GM19467 (cell line): ENCODE results near the gene PHETA2.
"Not testable (repeated sequence)": the region's sequence is repeated elsewhere in the genome, so short reads cannot be mapped to it uniquely, and the experiment has no call there.

ENCODE experiments used
- ATAC-seq: cut with Tn5 transposase; IDR thresholded peaks from one replicate; pipeline ENCODE4 v1.9.1; 2021; ENCODE audit warnings: mild to moderate bottlenecking, moderate library complexity; ENCODE audit not compliant: unreplicated experiment

The PHETA2 gene

GRCh38 chr22:42069801-42070516, 4.1 kb upstream of the PHETA2 start:
- peak; percentile 9 for ATAC-seq

DNA sequence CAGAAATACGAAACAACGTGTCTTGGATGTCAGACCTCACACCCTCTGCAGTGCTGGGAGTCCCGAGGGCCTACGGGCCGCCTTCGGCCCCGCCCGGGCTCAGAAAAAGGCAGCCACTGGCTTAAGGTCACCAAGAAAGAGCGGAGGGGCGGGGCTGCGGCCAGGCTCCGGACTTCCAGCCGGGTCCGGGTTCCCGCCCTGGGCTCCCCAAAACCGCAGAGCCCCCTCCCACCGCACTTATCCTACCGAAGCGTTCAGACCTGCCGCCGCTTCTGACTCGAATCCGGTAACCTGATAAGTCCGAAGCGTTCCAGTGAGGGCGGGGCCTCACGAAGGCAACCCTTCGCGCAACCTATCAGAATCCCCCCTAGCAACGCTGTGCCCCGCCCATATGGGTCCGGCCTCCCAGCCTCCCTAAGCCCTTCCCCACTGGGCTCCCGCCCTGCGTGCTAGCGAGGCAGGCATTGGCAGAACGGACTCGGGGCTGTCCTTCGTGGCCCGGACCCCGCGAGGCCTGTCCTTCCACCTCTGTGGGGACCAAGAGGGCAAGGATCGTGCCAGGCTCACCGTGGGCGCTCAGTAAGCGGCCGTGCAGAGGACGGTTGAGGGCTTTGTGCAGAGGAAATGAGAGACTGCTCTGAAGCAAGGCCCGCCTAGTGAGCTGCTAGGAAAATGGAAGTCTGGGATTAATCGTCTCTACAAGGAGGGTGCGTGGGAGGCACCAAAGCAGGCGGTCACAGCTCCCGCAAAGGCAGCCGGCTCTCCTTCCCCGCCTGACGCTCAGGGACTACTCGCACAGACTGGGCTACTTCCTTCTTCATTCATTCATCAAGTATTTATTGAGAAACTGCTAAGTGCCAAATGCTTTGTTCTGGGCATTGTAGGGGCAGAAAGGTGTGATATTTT, 3.3 kb upstream of the PHETA2 start, which contains the start of gene NAGA:
NAGA (minus strand) TSS at position 296 of the 906 bp plus-strand sequence. CDS start 515 bp downstream, outside the sequence.
- ATAC-seq, result peak; percentile 82

DNA sequence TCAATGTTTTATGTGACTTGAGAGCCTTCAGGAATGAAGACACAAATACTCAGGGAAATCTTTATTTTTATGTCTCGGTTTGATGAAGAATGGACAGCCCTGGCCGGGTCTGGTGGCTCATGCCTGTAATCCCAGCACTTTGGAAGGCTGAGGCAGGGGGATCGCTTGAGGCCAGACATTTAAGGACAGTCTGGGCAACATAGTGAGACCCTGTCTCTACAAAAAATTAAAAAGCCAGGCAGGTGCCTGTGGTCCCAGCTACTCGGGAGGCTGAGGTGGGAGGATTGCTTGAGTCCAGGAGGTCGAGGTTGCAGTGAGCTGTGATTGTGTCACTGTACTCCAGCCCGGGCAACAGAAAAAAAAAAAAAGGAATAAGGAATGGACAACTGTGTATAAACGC, 2.5 kb upstream of the PHETA2 start:
- not testable (repeated sequence) for ATAC-seq

DNA sequence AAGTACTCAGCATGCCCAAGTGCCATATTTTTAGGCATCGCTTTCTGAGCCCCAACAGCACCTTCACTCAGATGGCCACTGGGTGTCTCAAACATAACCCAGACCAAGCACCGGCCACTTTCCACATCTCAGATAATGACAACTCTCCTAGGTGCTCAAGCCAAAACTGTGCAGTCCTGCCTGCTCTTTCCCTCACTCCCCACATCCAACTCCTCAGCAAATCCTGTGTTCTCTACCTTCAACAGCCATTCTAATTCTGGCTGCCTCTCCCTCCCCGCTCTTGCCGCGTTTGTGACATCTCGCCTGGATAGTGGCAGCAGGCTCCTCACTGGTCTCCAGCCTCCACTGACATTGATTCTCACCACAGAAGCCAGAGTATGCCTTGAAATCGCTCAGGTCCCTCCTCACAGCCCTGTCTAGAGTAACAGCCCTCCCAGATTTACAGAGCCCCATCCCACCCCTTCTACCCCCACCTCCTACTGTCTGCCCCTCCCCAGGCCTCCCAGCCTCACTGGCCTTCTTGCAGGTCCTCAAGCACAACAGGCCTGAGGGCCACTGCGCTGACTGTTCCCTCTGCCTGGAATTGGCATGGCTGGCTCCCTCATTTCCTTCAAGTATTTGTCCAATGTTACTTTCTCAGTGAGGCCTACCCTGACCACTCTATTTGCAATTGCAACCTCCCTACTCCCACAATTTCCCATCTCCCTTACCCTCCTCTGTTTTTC, 1.3 kb upstream of the PHETA2 start:
- no peak for ATAC-seq

GRCh38 chr22:42073621-42074041, 417 bp upstream of the PHETA2 start:
- no peak for ATAC-seq

DNA sequence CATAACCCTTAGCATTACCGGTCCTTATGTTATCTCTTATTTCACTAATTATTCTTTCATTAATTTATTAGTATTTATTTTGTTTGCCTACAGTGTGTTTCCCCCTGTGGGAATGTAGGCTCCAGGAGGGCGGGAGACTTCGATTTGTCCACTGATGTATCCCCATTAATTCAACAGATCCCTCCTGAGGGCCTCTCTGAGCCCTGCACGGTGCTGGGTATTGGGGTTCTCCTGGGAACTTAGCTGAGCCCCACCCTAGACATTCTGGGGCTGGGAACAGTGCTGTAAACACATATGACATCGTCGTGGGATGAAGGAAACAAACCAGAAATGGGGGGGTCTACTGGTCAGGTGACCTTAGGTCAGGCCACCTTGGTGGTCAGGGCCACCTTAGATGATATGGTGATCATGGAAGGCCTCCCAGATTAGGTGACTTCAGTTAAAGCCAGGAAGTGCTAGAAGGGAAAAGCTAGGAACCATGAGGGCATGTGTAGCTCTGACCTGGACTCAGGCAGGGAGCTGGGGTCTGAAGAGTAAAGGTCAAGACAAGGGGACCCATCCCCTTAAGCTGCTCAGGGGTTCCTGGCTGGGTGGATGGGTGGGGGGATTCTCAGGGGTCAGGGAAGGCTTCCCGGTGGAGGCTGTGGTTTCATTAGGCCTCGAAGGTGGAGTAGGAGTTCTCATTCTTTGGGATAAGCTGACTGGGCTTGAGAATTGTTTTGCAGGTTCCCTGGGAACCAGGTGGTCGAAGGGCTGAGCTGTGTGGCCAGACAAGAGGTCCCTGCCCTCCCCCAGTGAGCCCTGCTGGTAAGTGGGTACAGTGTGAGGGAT, 1.0 kb downstream of the PHETA2 start:
- ATAC-seq, result no peak

- ATAC-seq, result no peak
Measured at GRCh38 chr22:42076764-42077485, 2.9 kb downstream of the PHETA2 start.

DNA sequence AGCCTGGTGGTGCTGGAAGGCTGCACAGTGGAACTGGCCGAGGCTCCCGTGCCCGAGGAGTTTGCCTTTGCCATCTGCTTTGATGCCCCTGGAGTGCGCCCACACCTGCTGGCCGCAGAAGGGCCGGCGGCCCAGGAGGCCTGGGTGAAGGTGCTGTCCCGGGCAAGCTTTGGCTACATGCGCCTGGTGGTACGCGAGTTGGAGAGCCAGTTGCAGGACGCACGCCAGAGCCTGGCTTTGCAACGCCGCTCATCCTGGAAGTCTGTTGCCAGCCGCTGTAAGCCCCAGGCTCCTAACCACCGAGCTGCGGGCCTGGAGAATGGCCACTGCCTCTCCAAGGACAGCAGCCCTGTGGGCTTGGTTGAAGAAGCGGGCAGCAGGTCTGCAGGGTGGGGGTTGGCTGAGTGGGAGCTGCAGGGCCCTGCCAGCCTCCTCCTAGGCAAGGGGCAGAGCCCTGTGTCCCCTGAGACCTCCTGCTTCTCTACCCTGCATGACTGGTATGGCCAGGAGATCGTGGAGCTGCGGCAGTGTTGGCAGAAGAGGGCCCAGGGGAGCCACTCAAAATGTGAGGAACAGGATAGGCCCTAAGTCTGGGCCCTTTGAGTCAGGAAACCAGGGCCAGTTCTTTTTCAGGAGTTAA, 3.6 kb downstream of the PHETA2 start:
- no peak for ATAC-seq

- no peak for ATAC-seq
Measured at GRCh38 chr22:42078469-42079318, 4.6 kb downstream of the PHETA2 start.

DNA sequence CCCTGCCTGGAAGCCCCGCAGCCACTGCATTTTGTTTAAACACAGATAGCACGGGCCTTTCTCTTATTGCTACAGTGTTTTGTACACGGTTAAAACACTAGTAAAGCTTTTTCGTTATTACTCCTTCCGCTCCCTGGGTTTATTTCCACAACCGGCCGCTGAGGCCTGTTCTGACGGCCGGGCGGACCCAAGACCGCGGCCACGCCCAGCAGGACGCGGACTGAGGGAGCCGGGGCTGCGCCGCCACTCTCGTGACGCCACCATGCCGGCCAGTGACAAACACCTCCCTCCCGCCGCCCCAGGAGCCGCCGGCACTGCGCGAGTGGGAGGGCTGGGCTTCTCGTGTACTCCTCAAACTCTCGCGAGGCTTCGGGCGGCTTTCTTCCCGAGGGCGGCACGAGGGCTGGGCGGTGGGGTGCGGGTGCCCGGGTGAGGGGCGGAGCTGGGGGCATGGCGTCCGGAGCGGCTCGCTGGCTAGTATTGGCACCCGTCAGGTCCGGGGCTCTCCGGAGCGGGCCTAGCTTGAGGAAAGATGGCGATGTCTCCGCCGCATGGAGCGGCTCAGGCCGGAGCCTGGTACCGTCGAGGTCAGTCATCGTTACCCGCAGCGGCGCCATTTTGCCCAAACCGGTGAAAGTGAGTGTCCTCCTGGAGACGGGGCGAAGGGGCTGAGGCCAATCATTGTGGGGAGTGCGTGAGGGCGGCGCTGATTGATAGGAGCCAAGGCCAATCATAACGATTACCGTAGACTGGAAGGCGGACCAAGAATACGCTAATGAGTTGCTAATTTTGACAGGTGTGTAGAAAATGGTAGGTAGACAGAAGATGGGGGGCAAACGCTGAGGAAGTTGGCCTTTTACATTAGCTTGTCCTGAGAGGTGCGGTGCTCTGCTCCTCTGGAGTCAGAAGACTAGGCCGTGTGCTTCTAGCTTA, 5.5 kb downstream of the PHETA2 start, which contains the start of gene SMDT1:
SMDT1 (plus strand) TSS at position 382 of the 933 bp plus-strand sequence; CDS start at position 451, 69 bp downstream.
- peak; percentile 81 for ATAC-seq

DNA sequence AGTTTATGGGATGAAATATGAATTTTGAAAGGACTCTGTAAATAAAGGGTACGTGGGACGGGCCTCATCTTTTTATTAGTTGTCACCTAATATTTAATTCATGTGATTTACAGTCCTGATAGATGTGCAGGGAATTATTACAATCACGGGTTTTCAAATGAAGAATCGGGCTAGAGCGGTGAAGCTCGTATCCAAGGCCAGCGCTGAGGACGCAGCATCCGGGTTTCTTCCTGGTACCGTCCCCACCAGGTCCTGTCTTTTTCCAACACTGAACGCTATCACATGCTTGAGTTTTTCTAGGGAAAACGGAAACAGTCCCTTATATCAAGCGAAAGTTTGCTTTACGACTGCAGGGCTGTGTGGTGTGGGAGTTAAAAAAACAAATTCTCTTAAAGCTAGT, 6.2 kb downstream of the PHETA2 start:
- ATAC-seq, result no peak

GRCh38 chr22:42083119-42083518, 9.1 kb downstream of the PHETA2 start:
- ATAC-seq, result no peak

- no peak for ATAC-seq
Measured at GRCh38 chr22:42084874-42085273, 10.8 kb downstream of the PHETA2 start.

DNA sequence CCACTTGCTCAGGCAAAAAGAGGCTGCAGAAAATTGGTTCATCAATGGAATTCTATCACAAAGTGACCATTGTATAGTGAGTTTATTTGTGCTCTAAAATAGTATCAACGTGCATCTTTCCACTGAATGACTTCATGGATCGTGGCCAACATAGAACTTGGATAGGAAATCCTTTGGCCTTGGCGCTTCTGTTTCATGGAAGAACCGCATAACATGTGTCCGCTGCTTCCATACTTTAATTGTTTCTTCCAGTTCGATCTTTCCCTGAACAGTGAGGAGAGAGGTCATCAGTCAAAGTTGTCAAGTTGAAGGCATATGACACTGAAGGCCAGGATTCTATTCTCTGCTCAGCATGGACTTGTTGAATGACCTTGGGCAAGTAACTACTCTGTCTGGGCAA, 12.0 kb downstream of the PHETA2 start:
- no peak for ATAC-seq

DNA sequence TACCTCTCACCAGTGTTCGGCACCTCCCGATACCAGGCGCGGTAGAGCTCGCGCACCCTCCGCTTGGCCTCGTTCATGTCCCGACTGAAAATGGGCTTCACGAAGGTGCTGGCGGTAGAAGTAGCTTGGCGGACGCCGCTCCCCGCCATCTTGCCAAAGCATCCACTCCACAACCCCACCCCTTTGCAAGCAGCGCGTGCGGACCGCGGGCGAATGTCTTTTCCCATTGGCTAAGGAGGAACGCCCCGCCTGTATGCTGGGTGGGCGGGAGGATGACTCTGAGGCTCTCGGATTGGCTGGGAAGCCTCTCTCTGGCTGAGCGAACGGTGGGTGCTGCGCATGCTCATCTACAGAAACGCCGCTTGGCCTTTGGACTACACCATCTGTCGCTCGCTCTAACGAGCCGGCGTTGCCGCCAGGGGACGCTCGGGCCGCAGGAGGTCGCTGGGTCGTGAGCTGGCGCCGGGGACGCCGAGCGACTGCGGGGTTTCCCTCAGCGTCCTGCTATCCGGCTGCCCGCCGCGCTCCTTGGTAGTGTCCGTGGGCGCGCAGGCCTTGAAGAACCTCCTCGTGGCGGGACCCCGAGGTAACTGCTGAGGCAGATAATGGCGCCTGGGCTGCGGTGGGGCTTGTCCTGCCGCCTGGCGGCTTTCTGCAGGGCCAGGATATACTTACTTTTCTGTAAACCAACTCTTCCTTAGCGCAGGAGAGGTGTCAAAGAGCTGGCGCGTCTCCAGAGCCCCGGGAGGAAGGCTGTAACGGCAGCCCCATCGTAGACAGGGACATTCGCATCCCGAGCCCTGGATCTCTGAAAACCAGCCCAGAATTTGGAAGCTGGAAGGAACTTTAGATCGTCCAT, 16.8 kb downstream of the PHETA2 start, which contains the start of gene NDUFA6:
NDUFA6 (minus strand) TSS at position 177 of the 859 bp plus-strand sequence; CDS start at position 149, 28 bp downstream.
- peak; percentile 92 for ATAC-seq

GRCh38 chr22:42091455-42091782, 17.4 kb downstream of the PHETA2 start:
- no peak for ATAC-seq
